Endothelial cell of umbilical vein (primary cell): Measurements from ENCODE around the gene FANCC. TPM values are rescaled to one million over a fixed set of nuclear protein-coding genes. Genes with fewer than 3 reads are reported as not detected.

Experiments used
- BruUV-seq: library from RNA; stranded (reverse); fragments of 400-500 nt; replicated peaks from 2 replicates; lab custom pipeline; 2021; lab: Mats Ljungman, UMichigan
- CTCF ChIA-PET: fragments of 300-600, 350-600 bp; sonication (Branson Sonifier 250); formaldehyde crosslinking; loops from one replicate; lab custom pipeline; 2021; ENCODE audit warnings: antibody characterized with exemption, inconsistent platforms; lab: Charles Lee
- POLR2A ChIA-PET: fragments of 300-600, 350-600 bp; sonication (Branson Sonifier 250); formaldehyde crosslinking; loops from one replicate; lab custom pipeline; 2021; ENCODE audit warnings: antibody characterized with exemption, inconsistent platforms; lab: Charles Lee
- DNase-seq: peaks from one replicate; pipeline ENCODE4 v3.0.0-alpha.2; 2011; ENCODE audit warnings: low read depth, low spot score
- FAIRE-seq: peaks from 2 replicates; lab custom pipeline; 2011; peaks lifted over from hg19 to GRCh38; lab: Jason Lieb, UNC
- H2AFZ ChIP-seq: 2 replicates; pipeline ENCODE4 v1.6.0; 2012; ENCODE audit warnings: low read depth, low read length, control low read depth, inconsistent platforms
- H3K27ac ChIP-seq: 2 replicates; pipeline ENCODE4 v1.5.1; 2011; ENCODE audit warnings: low read depth, mild to moderate bottlenecking, control low read depth, low read length, moderate library complexity; ENCODE audit not compliant: insufficient read depth
- H3K27me3 ChIP-seq, 2 experiments: 2 replicates each; pipeline versions ENCODE4 v1.6.0 to v1.6.1; 2011; ENCODE audit warnings: low read length in 2 of 2, mixed read lengths in 1 of 2; ENCODE audit not compliant: control insufficient read depth in 2 of 2, insufficient read depth in 2 of 2
- H3K36me3 ChIP-seq, 2 experiments: 2 replicates in 1 of 2; 3 replicates in 1 of 2; pipeline ENCODE4 v1.5.1; 2011; ENCODE audit warnings: low read length in 2 of 2, mild to moderate bottlenecking in 1 of 2, moderate library complexity in 1 of 2; ENCODE audit not compliant: control insufficient read depth in 2 of 2, insufficient read depth in 2 of 2; ENCODE audit errors: extremely low read depth in 1 of 2
- H3K4me1 ChIP-seq: 3 replicates; pipeline ENCODE4 v1.5.1; 2011; ENCODE audit warnings: mild to moderate bottlenecking, low read length; ENCODE audit not compliant: control insufficient read depth, insufficient read depth; ENCODE audit errors: extremely low read depth
- H3K4me2 ChIP-seq: 2 replicates; pipeline ENCODE4 v1.6.1; 2011; ENCODE audit warnings: low read length, control low read depth, mixed read lengths; ENCODE audit not compliant: insufficient read depth
- H3K4me3 ChIP-seq, 3 experiments: fragments of 200-600 bp in 1 of 3; sonication (generic), shearing (Covaris generic) in 1 of 3; replicated peaks in 1 of 3; 2 replicates each; pipeline ENCODE4 v1.5.1; 2011 to 2016; ENCODE audit warnings: control low read depth in 3 of 3, low read length in 3 of 3, mild to moderate bottlenecking in 2 of 3, inconsistent platforms in 1 of 3, low read depth in 1 of 3, moderate library complexity in 1 of 3; ENCODE audit not compliant: insufficient read depth in 1 of 3
- H3K79me2 ChIP-seq: 2 replicates; pipeline ENCODE4 v1.6.0; 2012; ENCODE audit warnings: low read length, inconsistent platforms; ENCODE audit not compliant: control insufficient read depth, insufficient read depth
- H3K9ac ChIP-seq: replicated peaks from 2 replicates; pipeline ENCODE3; 2011; ENCODE audit warnings: low read length, control low read depth; ENCODE audit not compliant: insufficient read depth; ENCODE audit errors: extremely low read depth
- H3K9me1 ChIP-seq: replicated peaks from 3 replicates; pipeline ENCODE4 v1.6.0; 2011; ENCODE audit warnings: mild to moderate bottlenecking, low read length; ENCODE audit not compliant: control insufficient read depth, insufficient read depth; ENCODE audit errors: extremely low read depth
- H3K9me3 ChIP-seq: replicated peaks from 2 replicates; pipeline ENCODE4 v1.5.1; 2012; ENCODE audit warnings: low read length, inconsistent platforms; ENCODE audit not compliant: control insufficient read depth, insufficient read depth
- H4K20me1 ChIP-seq: replicated peaks from 2 replicates; pipeline ENCODE3; 2011; ENCODE audit warnings: mild to moderate bottlenecking, low read length; ENCODE audit not compliant: control insufficient read depth, insufficient read depth; ENCODE audit errors: extremely low read depth
- EZH2 ChIP-seq: IDR thresholded peaks from 2 replicates; pipeline ENCODE4 v1.6.1; 2012; ENCODE audit warnings: borderline replicate concordance, low read depth, mild to moderate bottlenecking, moderate library complexity, low read length, inconsistent platforms; ENCODE audit not compliant: severe bottlenecking
- FOS ChIP-seq: IDR thresholded peaks from 2 replicates; pipeline ENCODE4 v1.6.1; 2011; ENCODE audit warnings: mild to moderate bottlenecking, low read length, moderate library complexity, borderline replicate concordance; ENCODE audit not compliant: insufficient read depth
- GATA2 ChIP-seq: IDR thresholded peaks from 2 replicates; pipeline ENCODE4 v1.7.0; 2011; ENCODE audit warnings: low read depth, mild to moderate bottlenecking, moderate library complexity, mixed read lengths, low read length; ENCODE audit not compliant: insufficient read length, insufficient read depth
- JUN ChIP-seq: IDR thresholded peaks from 2 replicates; pipeline ENCODE4 v1.6.1; 2011; ENCODE audit warnings: borderline replicate concordance, low read depth; ENCODE audit not compliant: insufficient read length, insufficient read depth
- POLR2A ChIP-seq: IDR thresholded peaks from 2 replicates; pipeline ENCODE4 v1.6.1; 2012; ENCODE audit warnings: low read depth, mild to moderate bottlenecking, control low read depth, low read length
- POLR2AphosphoS5 ChIP-seq: IDR thresholded peaks from 2 replicates; pipeline ENCODE4 v1.6.1; 2012; ENCODE audit warnings: low read depth, mild to moderate bottlenecking, control low read depth, low read length, moderate library complexity; ENCODE audit not compliant: insufficient read depth
- dilution Hi-C: fragments of 300-500 bp; cut with MboI; formaldehyde crosslinking; loops from one replicate; pipeline ENCODE4 v1.15.0; 2019; ENCODE audit warnings: low sequenced_read_pairs; ENCODE audit not compliant: extremely low pct_ligation_motif_present
- intact Hi-C: fragments of 100-400 bp; cut with micrococcal nuclease; formaldehyde crosslinking; loops from one replicate; pipeline ENCODE4 v1.10.0; 2022
- polyA plus RNA-seq, 4 experiments: library from polyadenylated mRNA; depleted of rRNA in 3 of 4; stranded (reverse) in 3 of 4; unstranded in 1 of 4; fragments of >200 nt; gene quantifications; 2 replicates each; pipeline versions ENCODE4 v1.2.1 to v1.2.3, GENCODE V29; 2011 to 2012; ENCODE audit warnings: missing spikeins in 1 of 4
- total RNA-seq: library from RNA; stranded (reverse); gene quantifications from 2 replicates; pipeline ENCODE4 v1.2.3, GENCODE V29; 2021

FANCC gene
- total and polyA plus RNA-seq, 2 donors (not counting 3 experiments of a cell fraction or from before 2014, with no cell fraction given): 5.7 to 13.1 TPM

DNA sequence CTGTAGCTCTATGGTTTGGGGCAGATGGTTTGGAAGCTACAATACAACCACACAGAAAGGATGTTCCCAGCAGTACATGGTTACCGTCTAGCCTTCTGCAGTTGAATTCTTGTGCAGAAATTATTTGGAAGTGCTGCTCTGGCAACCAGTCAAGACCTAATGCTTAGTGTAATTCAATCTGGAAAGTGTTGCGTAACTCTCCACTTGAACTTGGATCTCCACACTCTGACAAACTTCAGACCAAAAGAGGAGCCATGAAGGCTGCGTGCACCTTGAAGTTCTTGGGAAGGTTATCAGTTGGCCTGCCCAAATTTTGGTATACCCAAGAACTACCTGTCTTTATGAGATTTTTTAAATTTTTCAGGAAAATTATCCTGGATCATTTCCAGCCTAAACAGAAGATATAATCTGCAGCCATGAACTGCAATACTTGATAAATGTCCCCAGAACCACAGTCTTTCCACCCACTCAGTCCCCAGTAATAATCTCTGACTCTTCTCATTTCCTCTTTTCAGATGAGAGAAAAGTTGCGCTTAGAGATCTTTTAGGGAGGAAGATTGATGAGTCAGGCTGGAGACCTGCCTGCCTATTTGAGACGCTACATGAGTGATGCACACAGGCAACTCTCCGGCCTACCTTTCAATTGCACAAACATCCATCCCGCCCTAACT lies 159.9 kb downstream of the FANCC start:
- CTCF ChIA-PET: interaction anchor here (1.0 to 3.2 kb wide), 5 partner anchors 9 to 30 kb away, joined by 3 to 21 read pairs (median 5); no protein-coding TSS in a partner anchor
- H3K27me3 ChIP-seq: no peaks in the 10 kb centered on the region
- TF ChIP-seq EZH2: no peak
- no peak for TF ChIP-seq POLR2A
- no peak for TF ChIP-seq JUN
- TF ChIP-seq POLR2AphosphoS5: no peak
- no peak for TF ChIP-seq FOS
- no peak for TF ChIP-seq GATA2
- H2AFZ ChIP-seq: no peak overlapping the region
- no peak overlapping the region for H3K4me2 ChIP-seq
- intact Hi-C loops (no loop called here), dilution Hi-C loops (no loop called here)
- no peaks in the 10 kb centered on the region for H4K20me1 ChIP-seq
- DNase-seq (peak; percentile 10), FAIRE-seq (no peak)
- H3K27ac ChIP-seq: no peak overlapping the region
- no peak overlapping the region for H3K4me3 ChIP-seq
- no peaks in the 10 kb centered on the region for H3K4me1 ChIP-seq
- H3K36me3 ChIP-seq: no peaks in the 10 kb centered on the region
- no peaks in the 10 kb centered on the region for H3K9me1 ChIP-seq
- no TSS peak for BruUV-seq
- POLR2A ChIA-PET: no interaction called here
- H3K79me2 ChIP-seq: no peaks in the 10 kb centered on the region
- H3K9me3 ChIP-seq: no peaks in the 10 kb centered on the region
- no peak overlapping the region for H3K9ac ChIP-seq

DNA sequence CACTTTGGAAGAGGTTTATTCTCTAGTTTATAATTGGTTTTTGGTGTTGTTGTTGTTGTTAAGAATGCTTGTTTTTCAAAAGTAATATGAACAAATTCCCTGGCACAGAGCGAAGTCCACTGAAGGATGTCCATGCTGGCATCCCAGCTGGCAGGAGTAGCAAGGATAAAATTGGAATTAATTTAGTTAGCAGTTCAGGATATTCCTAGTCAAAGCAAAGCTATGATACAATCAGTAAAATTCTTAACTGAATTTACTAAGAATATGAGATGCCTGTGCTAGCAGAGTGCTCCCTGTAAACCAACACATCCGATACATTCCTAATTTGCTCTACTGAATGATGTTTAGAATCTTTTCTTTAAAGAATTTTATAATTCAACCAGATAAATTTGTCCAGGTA lies 161.4 kb downstream of the FANCC start:
- dilution Hi-C loops: no loop called here
- BruUV-seq: no TSS peak
- CTCF ChIA-PET: interaction anchor here (3.2 to 4.2 kb wide), 2 partner anchors 12 to 28 kb away, joined by 13 to 33 read pairs; no protein-coding TSS in a partner anchor
- H3K4me1 ChIP-seq: no peaks in the 10 kb centered on the region
- POLR2A ChIA-PET: no interaction called here
- H4K20me1 ChIP-seq: no peaks in the 10 kb centered on the region
- H3K9ac ChIP-seq: no peak overlapping the region
- intact Hi-C loops: no loop called here
- DNase-seq: no peak
- no peaks in the 10 kb centered on the region for H3K27me3 ChIP-seq
- FAIRE-seq: no peak
- H3K9me1 ChIP-seq: no peaks in the 10 kb centered on the region
- no peaks in the 10 kb centered on the region for H3K36me3 ChIP-seq
- H3K4me3 ChIP-seq: no peak overlapping the region
- H3K79me2 ChIP-seq: no peaks in the 10 kb centered on the region
- no peak overlapping the region for H3K4me2 ChIP-seq
- TF ChIP-seq FOS: no peak
- H2AFZ ChIP-seq: no peak overlapping the region
- no peak overlapping the region for H3K27ac ChIP-seq
- H3K9me3 ChIP-seq: no peaks in the 10 kb centered on the region
